ENCODE results near the gene SNRNP70. TPM values are rescaled to one million over a fixed set of nuclear protein-coding genes. Genes with fewer than 3 reads are reported as not detected.

SNRNP70 gene
- total and polyA plus RNA-seq, 2 donors, result 142 to 419 TPM

- Histone ChIP-seq H3K4me3 (ENCODE audit: low read length in 2 of 2) (no peak overlapping the region), H3K36me3 (ENCODE audit: control insufficient read depth in 2 of 2, insufficient read depth in 2 of 2, low read length in 1 of 2) (no peaks in the 10 kb centered on the region), H3K9me3 (ENCODE audit: control insufficient read depth in 2 of 2, insufficient read depth in 1 of 2, low read length in 1 of 2) (peaks cover 3 to 11% of the 10 kb centered on the region in 2 donors), H3K27me3 (ENCODE audit: control insufficient read depth in 2 of 2, insufficient read depth in 1 of 2, low read length in 1 of 2) (peaks cover 13 to 70% of the 10 kb centered on the region in 2 donors), H3K27ac (ENCODE audit: low read depth in 1 of 2, low read length in 1 of 2) (no peak overlapping the region), H3K4me1 (ENCODE audit: control insufficient read depth in 2 of 2, insufficient read depth in 2 of 2, low read length in 2 of 2) (peaks cover 14 to 23% of the 10 kb centered on the region in 2 donors)
- no peak for DNase-seq (ENCODE audit: low read depth in 6 of 9, low spot score in 9 of 9)
- 73% methylated on average over 16 of the region's 16 CpGs for WGBS
Observed at GRCh38 chr19:49129238-49129583, 44.0 kb downstream of the SNRNP70 start.

DNA sequence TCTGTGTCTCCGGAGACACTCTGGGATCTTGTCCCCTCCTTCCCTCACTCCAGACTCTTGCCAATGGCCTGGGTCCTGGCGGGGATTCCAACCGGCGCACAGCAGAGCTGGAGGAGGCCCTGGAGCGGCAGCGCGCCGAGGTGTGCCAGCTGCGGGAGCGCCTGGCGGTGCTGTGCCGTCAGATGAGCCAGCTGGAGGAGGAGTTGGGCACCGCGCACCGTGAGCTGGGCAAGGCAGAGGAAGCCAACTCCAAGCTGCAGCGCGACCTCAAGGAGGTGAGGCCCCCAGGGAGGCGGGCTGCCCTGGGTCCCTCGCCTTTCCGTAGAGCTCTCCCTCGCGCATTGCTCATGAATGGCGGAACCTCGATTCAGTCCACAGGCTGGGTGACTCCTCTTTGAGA, 45.1 kb downstream of the SNRNP70 start:
- H3K9me3 ChIP-seq (ENCODE audit: control insufficient read depth in 2 of 2, insufficient read depth in 1 of 2, low read length in 1 of 2), result peaks cover 3 to 13% of the 10 kb centered on the region in 2 donors
- H3K36me3 ChIP-seq (ENCODE audit: control insufficient read depth in 2 of 2, insufficient read depth in 2 of 2, low read length in 1 of 2), result no peaks in the 10 kb centered on the region
- peaks cover 14 to 26% of the 10 kb centered on the region in 2 donors for H3K4me1 ChIP-seq (ENCODE audit: control insufficient read depth in 2 of 2, insufficient read depth in 2 of 2, low read length in 2 of 2)
- no peak overlapping the region for H3K27ac ChIP-seq (ENCODE audit: low read depth in 1 of 2, low read length in 1 of 2)
- no peak overlapping the region for H3K4me3 ChIP-seq (ENCODE audit: low read length in 2 of 2)
- 97% methylated on average over 24 of the region's 24 CpGs for WGBS
- H3K27me3 ChIP-seq (ENCODE audit: control insufficient read depth in 2 of 2, insufficient read depth in 1 of 2, low read length in 1 of 2), result peaks cover 9 to 66% of the 10 kb centered on the region in 2 donors
- DNase-seq (ENCODE audit: low read depth in 6 of 9, low spot score in 9 of 9), result no peak

DNA sequence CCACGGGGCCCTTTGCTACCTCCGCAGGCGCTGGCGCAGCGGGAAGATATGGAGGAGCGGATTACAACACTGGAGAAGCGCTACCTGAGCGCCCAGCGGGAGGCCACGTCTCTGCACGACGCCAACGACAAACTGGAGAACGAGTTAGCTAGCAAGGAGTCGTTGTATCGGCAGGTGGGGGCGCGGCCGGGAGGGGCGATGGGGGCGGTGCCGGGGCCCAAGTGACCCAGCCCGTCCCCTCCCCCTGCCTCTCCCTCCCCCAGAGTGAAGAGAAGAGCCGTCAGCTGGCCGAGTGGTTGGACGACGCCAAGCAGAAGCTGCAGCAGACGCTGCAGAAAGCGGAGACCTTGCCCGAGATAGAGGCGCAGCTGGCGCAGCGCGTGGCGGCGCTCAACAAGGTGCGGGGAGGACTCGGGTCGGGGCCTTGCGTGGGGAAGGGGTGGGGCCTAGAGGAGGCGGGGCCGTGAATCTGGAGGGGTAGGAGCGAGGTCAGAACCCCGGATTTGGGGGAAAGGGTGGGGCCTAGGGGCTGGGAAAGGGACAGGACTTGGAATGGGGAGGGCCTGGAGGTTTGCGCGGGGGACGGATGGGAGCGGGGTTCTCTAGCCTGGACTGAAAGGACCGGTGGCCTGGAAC, 47.8 kb downstream of the SNRNP70 start:
- peaks cover 10 to 19% of the 10 kb centered on the region in 2 donors for H3K4me1 ChIP-seq (ENCODE audit: control insufficient read depth in 2 of 2, insufficient read depth in 2 of 2, low read length in 2 of 2)
- H3K4me3 ChIP-seq (ENCODE audit: low read length in 2 of 2), result peak overlapping the region; percentile 9 to 42
- peaks cover 3 to 6% of the 10 kb centered on the region in 2 donors for H3K9me3 ChIP-seq (ENCODE audit: control insufficient read depth in 2 of 2, insufficient read depth in 1 of 2, low read length in 1 of 2)
- peaks cover 8 to 46% of the 10 kb centered on the region in 2 donors for H3K27me3 ChIP-seq (ENCODE audit: control insufficient read depth in 2 of 2, insufficient read depth in 1 of 2, low read length in 1 of 2)
- WGBS, result 27% methylated on average over 49 of the region's 49 CpGs
- H3K36me3 ChIP-seq (ENCODE audit: control insufficient read depth in 2 of 2, insufficient read depth in 2 of 2, low read length in 1 of 2), result no peaks in the 10 kb centered on the region
- H3K27ac ChIP-seq (ENCODE audit: low read depth in 1 of 2, low read length in 1 of 2), result peak overlapping the region; percentile 5 to 51
- peak in 1 of 9 donors; percentile 35 for DNase-seq (ENCODE audit: low read depth in 6 of 9, low spot score in 9 of 9)

DNA sequence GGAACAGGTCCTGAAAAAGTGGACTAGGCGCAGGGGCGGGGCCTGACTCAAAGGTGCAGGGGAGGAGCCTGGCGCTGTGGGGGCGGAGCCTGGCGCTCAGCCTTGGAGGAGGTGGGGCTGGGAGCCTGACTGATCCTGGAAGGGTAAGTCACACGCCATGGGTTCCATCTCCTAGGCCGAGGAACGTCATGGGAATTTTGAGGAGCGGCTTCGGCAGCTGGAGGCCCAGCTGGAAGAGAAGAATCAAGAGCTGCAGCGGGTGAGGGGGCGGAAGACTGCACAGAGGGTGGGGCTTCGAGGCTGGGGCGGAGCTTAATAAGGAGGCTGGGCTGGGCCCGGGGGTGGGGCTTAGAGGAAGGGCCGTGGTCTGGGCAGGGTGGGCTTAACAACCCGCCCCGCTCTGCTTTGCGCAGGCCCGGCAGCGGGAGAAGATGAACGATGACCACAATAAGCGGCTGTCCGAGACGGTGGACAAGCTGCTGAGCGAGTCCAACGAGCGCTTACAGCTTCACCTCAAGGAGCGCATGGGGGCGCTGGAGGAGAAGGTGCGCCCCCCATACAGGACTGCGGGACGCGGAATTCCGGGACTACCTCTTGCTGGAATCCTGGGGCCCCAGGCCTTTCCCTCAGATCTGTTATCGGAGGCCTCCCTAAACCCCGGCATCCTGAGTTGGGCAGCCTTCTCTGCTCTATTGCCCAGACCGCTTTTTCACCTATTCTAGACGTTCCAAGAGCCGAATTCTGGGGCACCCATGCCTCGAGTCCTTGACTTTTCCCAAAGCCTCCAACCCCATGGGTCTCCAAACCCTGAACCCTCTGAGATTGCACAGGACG, 48.6 kb downstream of the SNRNP70 start:
- H3K4me3 ChIP-seq (ENCODE audit: low read length in 2 of 2), result peak overlapping the region; percentile 9 to 42
- WGBS, result 23% methylated on average over 42 of the region's 42 CpGs
- DNase-seq (ENCODE audit: low read depth in 6 of 9, low spot score in 9 of 9), result peak in 1 of 9 donors; percentile 30

GRCh38 chr19:49135686-49136085, 50.4 kb downstream of the SNRNP70 start:
- 96% methylated on average over 5 of the region's 5 CpGs for WGBS
- DNase-seq (ENCODE audit: low read depth in 6 of 9, low spot score in 9 of 9), result no peak
- H3K27ac ChIP-seq (ENCODE audit: low read depth in 1 of 2, low read length in 1 of 2), result no peak overlapping the region
- no peaks in the 10 kb centered on the region for H3K36me3 ChIP-seq (ENCODE audit: control insufficient read depth in 2 of 2, insufficient read depth in 2 of 2, low read length in 1 of 2)
- peaks cover 4 to 9% of the 10 kb centered on the region in 2 donors for H3K4me1 ChIP-seq (ENCODE audit: control insufficient read depth in 2 of 2, insufficient read depth in 2 of 2, low read length in 2 of 2)
- H3K9me3 ChIP-seq (ENCODE audit: control insufficient read depth in 2 of 2, insufficient read depth in 1 of 2, low read length in 1 of 2), result peaks cover 1 to 9% of the 10 kb centered on the region in 2 donors
- H3K4me3 ChIP-seq (ENCODE audit: low read length in 2 of 2), result no peak overlapping the region
- H3K27me3 ChIP-seq (ENCODE audit: control insufficient read depth in 2 of 2, insufficient read depth in 1 of 2, low read length in 1 of 2), result peaks cover 8 to 29% of the 10 kb centered on the region in 2 donors

More for the DNA sequence above, 48.6 kb downstream of the SNRNP70 start:
- H3K27me3 ChIP-seq (ENCODE audit: control insufficient read depth in 2 of 2, insufficient read depth in 1 of 2, low read length in 1 of 2), result peaks cover 8 to 42% of the 10 kb centered on the region in 2 donors
- peaks cover 5 to 11% of the 10 kb centered on the region in 2 donors for H3K4me1 ChIP-seq (ENCODE audit: control insufficient read depth in 2 of 2, insufficient read depth in 2 of 2, low read length in 2 of 2)
- peak overlapping the region; percentile 42 to 51 for H3K27ac ChIP-seq (ENCODE audit: low read depth in 1 of 2, low read length in 1 of 2)
- H3K9me3 ChIP-seq (ENCODE audit: control insufficient read depth in 2 of 2, insufficient read depth in 1 of 2, low read length in 1 of 2), result peaks cover 1 to 6% of the 10 kb centered on the region in 2 donors
- H3K36me3 ChIP-seq (ENCODE audit: control insufficient read depth in 2 of 2, insufficient read depth in 2 of 2, low read length in 1 of 2), result no peaks in the 10 kb centered on the region

GRCh38 chr19:49136771-49137171, 51.5 kb downstream of the SNRNP70 start:
- peaks cover 8 to 35% of the 10 kb centered on the region in 2 donors for H3K27me3 ChIP-seq (ENCODE audit: control insufficient read depth in 2 of 2, insufficient read depth in 1 of 2, low read length in 1 of 2)
- H3K4me1 ChIP-seq (ENCODE audit: control insufficient read depth in 2 of 2, insufficient read depth in 2 of 2, low read length in 2 of 2), result peaks cover 4 to 9% of the 10 kb centered on the region in 2 donors
- no peak overlapping the region for H3K27ac ChIP-seq (ENCODE audit: low read depth in 1 of 2, low read length in 1 of 2)
- no peak for DNase-seq (ENCODE audit: low read depth in 6 of 9, low spot score in 9 of 9)
- WGBS, result 96% methylated on average over 10 of the region's 10 CpGs
- no peak overlapping the region for H3K4me3 ChIP-seq (ENCODE audit: low read length in 2 of 2)
- peaks cover 1 to 9% of the 10 kb centered on the region in 2 donors for H3K9me3 ChIP-seq (ENCODE audit: control insufficient read depth in 2 of 2, insufficient read depth in 1 of 2, low read length in 1 of 2)
- H3K36me3 ChIP-seq (ENCODE audit: control insufficient read depth in 2 of 2, insufficient read depth in 2 of 2, low read length in 1 of 2), result no peaks in the 10 kb centered on the region

GRCh38 chr19:49140951-49141350, 55.7 kb downstream of the SNRNP70 start:
- H3K27me3 ChIP-seq (ENCODE audit: control insufficient read depth in 2 of 2, insufficient read depth in 1 of 2, low read length in 1 of 2), result peaks cover 2 to 40% of the 10 kb centered on the region in 2 donors
- no peak for DNase-seq (ENCODE audit: low read depth in 6 of 9, low spot score in 9 of 9)
- peaks cover 0 to 3% of the 10 kb centered on the region in 2 donors for H3K9me3 ChIP-seq (ENCODE audit: control insufficient read depth in 2 of 2, insufficient read depth in 1 of 2, low read length in 1 of 2)
- H3K36me3 ChIP-seq (ENCODE audit: control insufficient read depth in 2 of 2, insufficient read depth in 2 of 2, low read length in 1 of 2), result no peaks in the 10 kb centered on the region
- H3K4me1 ChIP-seq (ENCODE audit: control insufficient read depth in 2 of 2, insufficient read depth in 2 of 2, low read length in 2 of 2), result peaks cover 0 to 9% of the 10 kb centered on the region in 2 donors
- 87% methylated on average over 7 of the region's 7 CpGs for WGBS
- H3K27ac ChIP-seq (ENCODE audit: low read depth in 1 of 2, low read length in 1 of 2), result no peak overlapping the region
- H3K4me3 ChIP-seq (ENCODE audit: low read length in 2 of 2), result no peak overlapping the region

DNA sequence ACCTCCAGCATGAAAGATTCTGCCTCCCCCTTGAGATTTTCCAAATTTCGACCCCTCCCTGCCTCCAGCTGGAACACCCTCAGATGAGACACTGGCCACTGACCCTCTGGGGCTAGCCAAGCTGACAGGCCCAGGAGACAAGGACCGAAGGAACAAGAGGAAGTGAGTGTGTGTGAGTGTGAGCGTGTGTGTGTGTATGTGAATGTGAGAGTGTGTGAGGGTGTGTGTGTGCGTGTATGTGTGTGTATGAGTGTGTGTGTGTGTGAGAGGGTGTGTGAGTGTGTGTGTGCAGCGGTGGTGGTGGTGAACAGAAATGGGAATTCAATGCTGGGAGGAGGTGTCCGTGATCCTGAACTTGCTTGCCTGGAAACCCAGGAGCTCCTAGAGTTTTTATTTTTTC, 56.1 kb downstream of the SNRNP70 start:
- Histone ChIP-seq H3K4me3 (ENCODE audit: low read length in 2 of 2) (no peak overlapping the region), H3K4me1 (ENCODE audit: control insufficient read depth in 2 of 2, insufficient read depth in 2 of 2, low read length in 2 of 2) (peaks cover 0 to 9% of the 10 kb centered on the region in 2 donors), H3K27me3 (ENCODE audit: control insufficient read depth in 2 of 2, insufficient read depth in 1 of 2, low read length in 1 of 2) (peaks cover 2 to 44% of the 10 kb centered on the region in 2 donors), H3K36me3 (ENCODE audit: control insufficient read depth in 2 of 2, insufficient read depth in 2 of 2, low read length in 1 of 2) (no peaks in the 10 kb centered on the region), H3K9me3 (ENCODE audit: control insufficient read depth in 2 of 2, insufficient read depth in 1 of 2, low read length in 1 of 2) (peaks cover 0 to 3% of the 10 kb centered on the region in 2 donors), H3K27ac (ENCODE audit: low read depth in 1 of 2, low read length in 1 of 2) (no peak overlapping the region)
- whole genome bisulfite sequencing, result 87% methylated on average over 6 of the region's 6 CpGs
- DNase-seq (ENCODE audit: low read depth in 6 of 9, low spot score in 9 of 9), result no peak

DNA sequence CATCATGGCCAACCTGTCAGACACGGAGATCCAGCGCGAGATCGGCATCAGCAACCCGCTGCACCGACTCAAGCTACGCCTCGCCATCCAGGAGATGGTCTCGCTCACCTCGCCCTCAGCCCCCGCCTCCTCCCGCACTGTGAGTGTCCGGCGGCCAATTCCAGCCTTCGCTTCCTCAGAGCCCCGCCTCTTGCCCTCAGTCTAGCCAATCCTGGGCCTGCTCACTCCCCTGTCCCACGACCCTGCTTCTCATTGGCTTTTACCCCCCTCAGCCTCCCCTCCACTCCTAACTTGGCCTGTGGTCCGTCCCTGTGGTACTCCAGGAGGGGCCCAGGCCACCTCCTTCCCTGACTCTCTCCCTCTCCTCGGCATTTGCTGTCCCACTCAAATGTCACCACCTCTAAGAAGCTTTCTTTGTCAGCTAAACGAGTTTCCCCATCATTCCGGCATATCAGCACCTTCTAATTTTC, 57.6 kb downstream of the SNRNP70 start:
- DNase-seq (ENCODE audit: low read depth in 6 of 9, low spot score in 9 of 9), result peak in 2 of 9 donors; percentile 44 to 58
- Histone ChIP-seq H3K27me3 (ENCODE audit: control insufficient read depth in 2 of 2, insufficient read depth in 1 of 2, low read length in 1 of 2) (peaks cover 7 to 59% of the 10 kb centered on the region in 2 donors), H3K27ac (ENCODE audit: low read depth in 1 of 2, low read length in 1 of 2) (no peak overlapping the region), H3K9me3 (ENCODE audit: control insufficient read depth in 2 of 2, insufficient read depth in 1 of 2, low read length in 1 of 2) (peaks cover 0 to 3% of the 10 kb centered on the region in 2 donors), H3K36me3 (ENCODE audit: control insufficient read depth in 2 of 2, insufficient read depth in 2 of 2, low read length in 1 of 2) (no peaks in the 10 kb centered on the region), H3K4me3 (ENCODE audit: low read length in 2 of 2) (peak overlapping the region in 1 of 2 donors; percentile 0), H3K4me1 (ENCODE audit: control insufficient read depth in 2 of 2, insufficient read depth in 2 of 2, low read length in 2 of 2) (peaks cover 0 to 9% of the 10 kb centered on the region in 2 donors)
- 6% methylated on average over 21 of the region's 21 CpGs for WGBS
